SK-N-SH treated with all-trans-retinoic acid at 6 μM for 48 hours (cell line): Measurements from ENCODE around the gene ATRN.

Source experiments
- ATAC-seq: fragments of 200-7000 bp; cut with Tn5 transposase; 3 replicates; pipeline ENCODE4 v1.9.1; 2020; ENCODE audit warnings: mild to moderate bottlenecking, moderate library complexity
- ARNTL ChIP-seq: fragments of 450-650 bp; formaldehyde crosslinking; IDR thresholded peaks from 2 replicates; pipeline ENCODE4 v1.5.0; 2020; ENCODE audit warnings: low read depth, mild to moderate bottlenecking, moderate library complexity, borderline replicate concordance
- CREB5 ChIP-seq: fragments of 250-450 bp; sonication (Bioruptor Pico); IDR thresholded peaks from 2 replicates; pipeline ENCODE4 v1.5.1; 2020; ENCODE audit warnings: low read depth, mild to moderate bottlenecking, moderate library complexity
- CSDC2 ChIP-seq: fragments of 250-450 bp; sonication (Bioruptor Pico); IDR thresholded peaks from 2 replicates; pipeline ENCODE4 v1.5.0; 2020; ENCODE audit warnings: mild to moderate bottlenecking, moderate library complexity
- CSRNP3 ChIP-seq: fragments of 250-450 bp; sonication (Bioruptor Pico); IDR thresholded peaks from 2 replicates; pipeline ENCODE4 v1.5.1; 2021; ENCODE audit warnings: mild to moderate bottlenecking, moderate library complexity
- GLIS3 ChIP-seq: fragments of 250-450 bp; sonication (Bioruptor Pico); IDR thresholded peaks from 2 replicates; pipeline ENCODE4 v1.5.0; 2020; ENCODE audit warnings: mild to moderate bottlenecking, moderate library complexity
- ISL1 ChIP-seq: fragments of 250-450 bp; sonication (Bioruptor Pico); IDR thresholded peaks from 2 replicates; pipeline ENCODE4 v2.1.2; 2022; ENCODE audit warnings: mild to moderate bottlenecking, moderate library complexity
- OSR1 ChIP-seq: fragments of 250-450 bp; sonication (Bioruptor Pico); IDR thresholded peaks from 2 replicates; pipeline ENCODE4 v1.8.0; 2022; ENCODE audit warnings: moderate library complexity, mild to moderate bottlenecking, inconsistent platforms
- PATZ1 ChIP-seq: fragments of 250-450 bp; sonication (Bioruptor Pico); IDR thresholded peaks from 2 replicates; pipeline ENCODE4 v1.8.0; 2020; ENCODE audit warnings: mild to moderate bottlenecking, moderate library complexity, borderline replicate concordance
- POU6F1 ChIP-seq: fragments of 250-450 bp; sonication (Bioruptor Pico); IDR thresholded peaks from 2 replicates; pipeline ENCODE4 v1.8.0; 2021; ENCODE audit warnings: low read depth, mild to moderate bottlenecking, moderate library complexity, borderline replicate concordance
- PPARA ChIP-seq: fragments of 250-450 bp; sonication (Bioruptor Pico); IDR thresholded peaks from 2 replicates; pipeline ENCODE4 v1.5.0; 2020; ENCODE audit warnings: mild to moderate bottlenecking, borderline replicate concordance
- RARB ChIP-seq: fragments of 250-450 bp; sonication (Bioruptor Pico); IDR thresholded peaks from 2 replicates; pipeline ENCODE4 v1.8.0; 2021; ENCODE audit warnings: mild to moderate bottlenecking, moderate library complexity
- SNAI2 ChIP-seq: fragments of 250-450 bp; sonication (Bioruptor Pico); IDR thresholded peaks from 2 replicates; pipeline ENCODE4 v1.5.0; 2020; ENCODE audit warnings: mild to moderate bottlenecking, moderate library complexity
- TCF4 ChIP-seq: fragments of 250-450 bp; sonication (Bioruptor Pico); IDR thresholded peaks from 2 replicates; pipeline ENCODE4 v1.8.0; 2021; ENCODE audit warnings: mild to moderate bottlenecking, moderate library complexity, borderline replicate concordance
- TOX ChIP-seq: fragments of 250-450 bp; sonication (Bioruptor Pico); IDR thresholded peaks from 2 replicates; pipeline ENCODE4 v1.8.0; 2021; ENCODE audit warnings: mild to moderate bottlenecking, moderate library complexity, borderline replicate concordance
- TSHZ2 ChIP-seq: fragments of 250-450 bp; sonication (Bioruptor Pico); IDR thresholded peaks from 2 replicates; pipeline ENCODE4 v1.5.0; 2020; ENCODE audit warnings: mild to moderate bottlenecking, moderate library complexity
- ZC3H10 ChIP-seq: fragments of 250-450 bp; sonication (Bioruptor Pico); IDR thresholded peaks from 2 replicates; pipeline ENCODE4 v1.5.1; 2021; ENCODE audit warnings: mild to moderate bottlenecking, moderate library complexity
- ZFP3 ChIP-seq: fragments of 250-450 bp; sonication (Bioruptor Pico); IDR thresholded peaks from 2 replicates; pipeline ENCODE4 v1.5.0; 2020; ENCODE audit warnings: mild to moderate bottlenecking, moderate library complexity
- ZNF565 ChIP-seq: fragments of 450-650 bp; formaldehyde crosslinking; conservative IDR thresholded peaks from 2 replicates; pipeline ENCODE4 v1.5.0; 2020; ENCODE audit warnings: low read depth, mild to moderate bottlenecking, moderate library complexity
- ZNF8 ChIP-seq: fragments of 450-650 bp; formaldehyde crosslinking; IDR thresholded peaks from 2 replicates; pipeline ENCODE4 v1.5.0; 2020; ENCODE audit warnings: mild to moderate bottlenecking, moderate library complexity

Gene ATRN

GRCh38 chr20:3616250-3616649 is 145.4 kb downstream of the ATRN start (continued):
- TF ChIP-seq CREB5 (CRISPR knock-in tag) (no peak), TOX (CRISPR knock-in tag) (no peak), PPARA (CRISPR knock-in tag) (no peak), ZNF565 (no peak)

- TF ChIP-seq SNAI2 (no peak), TCF4 (CRISPR knock-in tag) (no peak), OSR1 (CRISPR knock-in tag) (no peak)
- ATAC-seq: no peak
These were observed 150.3 kb downstream of the ATRN start for GRCh38 chr20:3621111-3621510.

GRCh38 chr20:3622406-3622805 is 151.6 kb downstream of the ATRN start:
- TF ChIP-seq CSRNP3 (CRISPR knock-in tag) (no peak), ZNF8 (CRISPR knock-in tag) (no peak), SNAI2 (no peak), ARNTL (no peak), POU6F1 (no peak), PATZ1 (CRISPR knock-in tag) (no peak), GLIS3 (CRISPR knock-in tag) (no peak), TOX (CRISPR knock-in tag) (no peak), OSR1 (CRISPR knock-in tag) (no peak), TSHZ2 (CRISPR knock-in tag) (no peak), CSDC2 (CRISPR knock-in tag) (no peak), RARB (CRISPR knock-in tag) (no peak)
- no peak for ATAC-seq

- ATAC-seq: no peak
- TF ChIP-seq CREB5 (CRISPR knock-in tag): no peak
- no peak for TF ChIP-seq POU6F1
- TF ChIP-seq SNAI2: no peak
- no peak for TF ChIP-seq ZFP3 (CRISPR knock-in tag)
- TF ChIP-seq CSDC2 (CRISPR knock-in tag): no peak
- no peak for TF ChIP-seq PATZ1 (CRISPR knock-in tag)
- TF ChIP-seq ZC3H10 (CRISPR knock-in tag): no peak
- TF ChIP-seq CSRNP3 (CRISPR knock-in tag): no peak
- no peak for TF ChIP-seq PPARA (CRISPR knock-in tag)
- no peak for TF ChIP-seq ISL1
These were observed 156.7 kb downstream of the ATRN start for GRCh38 chr20:3627476-3627875.
